AG09309 (cell line): ENCODE results near the gene ASPHD1.

Experiments used
- DNase-seq: peaks from one replicate; pipeline ENCODE4 v3.0.0-alpha.2; 2010; ENCODE audit warnings: low read depth
- H3K4me3 ChIP-seq: 2 replicates; pipeline ENCODE4 v1.5.1; 2011; ENCODE audit warnings: mild to moderate bottlenecking, low read depth, low read length, moderate library complexity; ENCODE audit not compliant: control insufficient read depth
- TF ChIP-seq, protein P1 (sequence below): IDR thresholded peaks from 2 replicates; pipeline ENCODE4 v1.5.1; 2011; ENCODE audit warnings: mild to moderate bottlenecking, low read depth, low read length, inconsistent platforms; ENCODE audit not compliant: insufficient read depth, control insufficient read depth; ENCODE audit errors: missing control alignments

ASPHD1 gene, protein sequence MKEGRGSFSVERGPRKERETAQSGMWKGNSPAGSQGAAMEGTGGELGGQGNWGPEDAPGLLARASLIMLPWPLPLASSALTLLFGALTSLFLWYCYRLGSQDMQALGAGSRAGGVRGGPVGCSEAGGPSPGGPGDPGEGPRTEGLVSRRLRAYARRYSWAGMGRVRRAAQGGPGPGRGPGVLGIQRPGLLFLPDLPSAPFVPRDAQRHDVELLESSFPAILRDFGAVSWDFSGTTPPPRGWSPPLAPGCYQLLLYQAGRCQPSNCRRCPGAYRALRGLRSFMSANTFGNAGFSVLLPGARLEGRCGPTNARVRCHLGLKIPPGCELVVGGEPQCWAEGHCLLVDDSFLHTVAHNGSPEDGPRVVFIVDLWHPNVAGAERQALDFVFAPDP

DNA sequence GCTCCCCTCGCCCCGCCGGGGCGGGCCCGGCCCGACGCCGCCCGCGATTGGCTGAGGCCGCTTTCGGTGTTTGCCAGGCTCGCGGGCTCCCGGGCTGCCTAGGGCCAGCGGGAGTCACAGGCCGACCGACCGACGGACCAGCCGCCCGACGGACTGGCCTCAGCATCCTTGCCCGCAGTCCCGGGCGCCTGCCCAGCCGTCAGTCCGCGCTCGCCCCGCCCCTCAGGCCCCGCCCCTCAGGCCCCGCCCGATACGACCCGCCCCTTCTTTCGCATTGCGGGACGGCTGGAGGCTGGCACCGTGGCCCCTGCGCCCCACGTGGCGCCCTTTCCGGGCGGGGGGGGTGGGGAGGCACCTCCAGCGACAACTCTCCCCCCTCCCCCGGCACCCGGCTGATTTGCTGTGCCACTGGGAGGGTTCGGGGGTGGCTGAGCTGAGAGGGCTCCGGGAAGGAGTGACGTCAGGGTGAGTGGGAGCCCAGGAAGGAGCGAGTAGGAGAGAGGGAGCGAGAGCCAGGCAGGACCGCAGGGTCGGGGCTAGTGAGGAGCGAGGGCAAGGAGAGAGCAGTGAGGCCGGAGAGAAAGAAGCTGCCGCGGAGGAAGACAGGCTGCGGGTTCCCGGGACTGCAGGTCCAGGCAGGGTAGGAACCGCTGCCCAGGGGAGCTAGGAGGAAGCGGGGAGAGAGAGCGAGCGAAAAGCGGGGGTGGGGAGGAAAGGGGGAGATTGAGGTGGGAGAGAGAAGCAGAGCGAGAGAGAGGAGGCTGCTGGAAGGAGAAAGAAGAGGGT is at the start of gene ASPHD1:
TSS of gene ASPHD1 (plus strand) at position 387 of the 786 bp plus-strand sequence. CDS start 484 bp downstream, outside the sequence.
- peak; percentile 59 for DNase-seq

DNA sequence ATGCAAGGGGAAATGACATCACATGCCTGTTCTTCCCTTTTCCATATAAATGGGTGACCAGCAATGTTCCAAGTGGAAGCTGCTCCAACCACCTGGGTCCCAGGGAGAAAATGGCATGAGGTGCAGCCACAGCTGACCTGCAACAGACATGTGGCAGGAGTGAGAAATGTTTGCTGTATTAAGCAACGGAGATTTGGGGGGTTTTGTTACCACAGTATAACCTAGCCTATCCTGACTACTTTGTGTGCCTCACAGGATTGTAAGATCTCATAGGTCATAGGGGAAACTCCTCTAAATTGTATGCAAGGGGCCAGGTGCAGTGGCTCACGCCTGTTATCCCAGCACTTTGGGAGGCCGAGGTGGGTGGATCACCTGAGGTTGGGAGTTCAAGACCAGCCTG is 49.3 kb upstream of the ASPHD1 start:
- no peak overlapping the region for H3K4me3 ChIP-seq
- DNase-seq, result no peak
- TF ChIP-seq, protein P1, sequence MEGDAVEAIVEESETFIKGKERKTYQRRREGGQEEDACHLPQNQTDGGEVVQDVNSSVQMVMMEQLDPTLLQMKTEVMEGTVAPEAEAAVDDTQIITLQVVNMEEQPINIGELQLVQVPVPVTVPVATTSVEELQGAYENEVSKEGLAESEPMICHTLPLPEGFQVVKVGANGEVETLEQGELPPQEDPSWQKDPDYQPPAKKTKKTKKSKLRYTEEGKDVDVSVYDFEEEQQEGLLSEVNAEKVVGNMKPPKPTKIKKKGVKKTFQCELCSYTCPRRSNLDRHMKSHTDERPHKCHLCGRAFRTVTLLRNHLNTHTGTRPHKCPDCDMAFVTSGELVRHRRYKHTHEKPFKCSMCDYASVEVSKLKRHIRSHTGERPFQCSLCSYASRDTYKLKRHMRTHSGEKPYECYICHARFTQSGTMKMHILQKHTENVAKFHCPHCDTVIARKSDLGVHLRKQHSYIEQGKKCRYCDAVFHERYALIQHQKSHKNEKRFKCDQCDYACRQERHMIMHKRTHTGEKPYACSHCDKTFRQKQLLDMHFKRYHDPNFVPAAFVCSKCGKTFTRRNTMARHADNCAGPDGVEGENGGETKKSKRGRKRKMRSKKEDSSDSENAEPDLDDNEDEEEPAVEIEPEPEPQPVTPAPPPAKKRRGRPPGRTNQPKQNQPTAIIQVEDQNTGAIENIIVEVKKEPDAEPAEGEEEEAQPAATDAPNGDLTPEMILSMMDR, result no peak

More for the DNA sequence above, at the start of gene ASPHD1:
- H3K4me3 ChIP-seq, result peak within 1 kb of the TSS; percentile 72
- TF ChIP-seq, protein P1, result no peak

DNA sequence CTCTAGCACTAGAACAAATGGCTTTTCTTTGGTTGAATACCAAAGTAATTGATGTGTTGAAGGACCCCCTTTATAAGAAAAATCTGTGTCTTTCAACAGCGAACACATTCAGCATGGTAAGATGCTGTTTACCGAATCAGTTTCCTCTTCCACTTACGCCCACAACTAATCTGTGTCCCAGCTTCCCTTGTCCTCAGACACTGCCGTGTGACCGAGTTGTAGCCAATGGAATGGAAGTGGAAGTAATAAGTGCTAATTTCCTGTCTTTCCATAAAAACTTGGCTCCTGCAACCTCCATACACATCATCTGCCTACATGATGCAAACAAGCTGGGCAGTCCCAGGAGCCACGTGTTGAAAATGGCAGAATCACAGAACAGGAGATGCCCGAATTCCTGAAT is 47.6 kb upstream of the ASPHD1 start:
- H3K4me3 ChIP-seq, result no peak overlapping the region
- DNase-seq, result no peak
- TF ChIP-seq, protein P1, result no peak

DNA sequence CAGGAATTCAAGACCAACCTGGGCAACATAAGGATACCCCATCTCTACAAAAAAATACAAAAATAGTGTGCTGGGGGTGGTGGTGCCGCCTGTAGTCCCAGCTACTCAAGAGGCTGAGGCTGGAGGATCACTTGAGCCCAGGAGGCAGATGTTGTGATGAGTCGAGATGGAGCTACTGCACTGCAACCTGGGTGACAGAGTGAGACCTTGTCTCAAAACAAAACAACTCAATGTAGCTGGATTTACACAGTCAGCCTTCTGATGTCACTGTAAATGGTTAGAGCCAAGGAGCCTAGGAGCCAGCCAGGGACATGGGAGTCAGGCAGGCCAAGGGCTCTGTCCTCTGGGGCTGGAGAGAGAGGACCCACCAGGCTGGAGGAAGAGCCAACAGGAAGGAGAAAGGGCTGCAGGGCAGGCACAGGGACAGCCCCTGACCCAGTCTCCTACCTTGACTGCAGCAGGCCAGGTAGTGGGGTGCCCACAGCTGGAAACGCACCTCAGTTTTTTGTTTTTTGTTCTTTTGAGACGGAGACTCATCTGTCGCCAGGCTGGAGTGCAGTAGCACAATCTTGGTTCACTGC is 45.7 kb upstream of the ASPHD1 start:
- no peak overlapping the region for H3K4me3 ChIP-seq
- TF ChIP-seq, protein P1, result no peak
- no peak for DNase-seq

DNA sequence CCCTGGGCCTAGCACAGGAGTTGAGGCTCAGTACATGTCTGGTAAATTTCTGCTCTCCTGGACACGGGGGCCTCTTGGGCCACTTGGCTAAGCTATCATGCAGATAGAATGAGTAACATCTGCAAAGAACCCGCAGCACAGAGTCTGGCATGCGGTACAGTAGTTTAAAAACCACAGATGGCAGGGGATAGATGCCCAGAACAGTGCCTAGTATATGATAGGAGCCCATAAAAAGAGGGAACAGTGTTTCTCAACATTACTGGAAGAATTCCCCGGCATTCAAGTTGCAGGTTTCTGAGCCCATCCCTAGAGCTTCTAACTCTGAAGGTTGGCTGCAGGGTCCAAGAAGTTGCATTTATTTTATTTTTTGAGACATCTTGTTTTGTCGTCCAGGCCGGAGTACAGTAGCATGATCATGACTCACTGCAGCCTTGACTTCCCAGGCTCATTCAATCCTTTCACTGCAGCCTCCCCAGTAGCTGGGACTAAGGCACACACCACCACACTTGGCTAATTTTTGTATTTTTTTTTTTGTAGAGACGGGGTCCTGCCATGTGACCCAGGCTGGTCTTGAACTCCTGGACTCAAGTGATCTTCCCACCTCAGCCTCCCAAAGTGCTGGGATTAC is 43.0 kb upstream of the ASPHD1 start:
- DNase-seq, result peak; percentile 90
- TF ChIP-seq, protein P1, result no peak
- H3K4me3 ChIP-seq, result no peak overlapping the region
